Mononuclear cell (primary cell): ENCODE measurements around the gene FAM163A. TPM values are rescaled to one million over a fixed set of nuclear protein-coding genes. Genes with fewer than 3 reads are reported as not detected.
"Not testable (repeated sequence)": the region's sequence is repeated elsewhere in the genome, so short reads cannot be mapped to it uniquely, and the experiment has no call there.

ENCODE experiments used
- H3K27me3 ChIP-seq: 2 replicates; pipeline ENCODE4 v1.6.0; 2011; ENCODE audit warnings: low read length, control low read depth; ENCODE audit not compliant: insufficient read depth
- H3K4me1 ChIP-seq: 2 replicates; pipeline ENCODE4 v1.5.1; 2011; ENCODE audit warnings: mild to moderate bottlenecking, low read length, control low read depth; ENCODE audit not compliant: insufficient read depth
- H3K4me3 ChIP-seq: 2 replicates; pipeline ENCODE4 v1.5.1; 2011; ENCODE audit warnings: mild to moderate bottlenecking, low read length, moderate library complexity
- H3K9me3 ChIP-seq: 2 replicates; pipeline ENCODE4 v1.5.1; 2011; ENCODE audit warnings: low read depth, mild to moderate bottlenecking, control low read depth, low read length
- total RNA-seq: library from RNA; depleted of rRNA; stranded (reverse); fragments of >200 nt; gene quantifications from one replicate; pipeline ENCODE4 v1.2.3, GENCODE V29; 2012

Gene FAM163A
- 0.21 TPM for total RNA-seq

- H3K4me3 ChIP-seq, result no peak within 1 kb of the TSS
- no peaks in the 10 kb centered on the region for H3K9me3 ChIP-seq
- peaks cover 7% of the 10 kb centered on the region for H3K4me1 ChIP-seq
- H3K27me3 ChIP-seq, result peaks cover 75% of the 10 kb centered on the region
Measured at GRCh38 chr1:179742717-179743678, at the start of gene FAM163A. Gene FAM163A, plus strand, starts transcription at chr1:179743291. Its CDS starts 69,807 bp downstream, at chr1:179813098.

- H3K27me3 ChIP-seq, H3K4me1 ChIP-seq, H3K9me3 ChIP-seq, H3K4me3 ChIP-seq: not testable (repeated sequence)
Measured at GRCh38 chr1:179694530-179694929, 48.6 kb upstream of the FAM163A start.

GRCh38 chr1:179702946-179703539 is 40.0 kb upstream of the FAM163A start:
- Histone ChIP-seq H3K27me3 (no peaks in the 10 kb centered on the region), H3K4me1 (no peaks in the 10 kb centered on the region), H3K4me3 (no peak overlapping the region), H3K9me3 (no peaks in the 10 kb centered on the region)

GRCh38 chr1:179706339-179706941 is 36.7 kb upstream of the FAM163A start:
- Histone ChIP-seq H3K4me3 (no peak overlapping the region), H3K4me1 (no peaks in the 10 kb centered on the region), H3K9me3 (no peaks in the 10 kb centered on the region), H3K27me3 (no peaks in the 10 kb centered on the region)

- Histone ChIP-seq H3K27me3 (no peaks in the 10 kb centered on the region), H3K9me3 (no peaks in the 10 kb centered on the region), H3K4me1 (no peaks in the 10 kb centered on the region), H3K4me3 (no peak overlapping the region)
Measured at GRCh38 chr1:179707406-179707805, 35.7 kb upstream of the FAM163A start.

GRCh38 chr1:179708434-179709195 is 34.5 kb upstream of the FAM163A start:
- H3K27me3 ChIP-seq, result no peaks in the 10 kb centered on the region
- peaks cover 4% of the 10 kb centered on the region for H3K9me3 ChIP-seq
- no peaks in the 10 kb centered on the region for H3K4me1 ChIP-seq
- H3K4me3 ChIP-seq, result no peak overlapping the region

- Histone ChIP-seq H3K4me3 (no peak overlapping the region), H3K4me1 (no peaks in the 10 kb centered on the region), H3K27me3 (no peaks in the 10 kb centered on the region), H3K9me3 (peaks cover 14% of the 10 kb centered on the region)
Measured at GRCh38 chr1:179709841-179710329, 33.2 kb upstream of the FAM163A start.

GRCh38 chr1:179714159-179714558 is 28.9 kb upstream of the FAM163A start:
- Histone ChIP-seq H3K4me3 (no peak overlapping the region), H3K27me3 (no peaks in the 10 kb centered on the region), H3K4me1 (no peaks in the 10 kb centered on the region), H3K9me3 (peaks cover 43% of the 10 kb centered on the region)

GRCh38 chr1:179714623-179715022 is 28.5 kb upstream of the FAM163A start:
- Histone ChIP-seq H3K27me3 (no peaks in the 10 kb centered on the region), H3K4me3 (no peak overlapping the region), H3K9me3 (peaks cover 47% of the 10 kb centered on the region), H3K4me1 (no peaks in the 10 kb centered on the region)

- H3K4me1 ChIP-seq, result no peaks in the 10 kb centered on the region
- no peaks in the 10 kb centered on the region for H3K27me3 ChIP-seq
- no peak overlapping the region for H3K4me3 ChIP-seq
- H3K9me3 ChIP-seq, result peaks cover 53% of the 10 kb centered on the region
Measured at GRCh38 chr1:179719272-179719671, 23.8 kb upstream of the FAM163A start.

GRCh38 chr1:179728271-179728670 is 14.8 kb upstream of the FAM163A start:
- H3K4me1 ChIP-seq, result no peaks in the 10 kb centered on the region
- no peak overlapping the region for H3K4me3 ChIP-seq

GRCh38 chr1:179729881-179730280 is 13.2 kb upstream of the FAM163A start:
- Histone ChIP-seq H3K4me3 (no peak overlapping the region), H3K27me3 (peaks cover 12% of the 10 kb centered on the region), H3K9me3 (no peaks in the 10 kb centered on the region), H3K4me1 (no peaks in the 10 kb centered on the region)

More at GRCh38 chr1:179728271-179728670, 14.8 kb upstream of the FAM163A start:
- Histone ChIP-seq H3K9me3 (no peaks in the 10 kb centered on the region), H3K27me3 (peaks cover 12% of the 10 kb centered on the region)

- Histone ChIP-seq H3K9me3 (no peaks in the 10 kb centered on the region), H3K4me3 (no peak overlapping the region), H3K27me3 (peaks cover 12% of the 10 kb centered on the region), H3K4me1 (no peaks in the 10 kb centered on the region)
Measured at GRCh38 chr1:179731643-179732042, 11.4 kb upstream of the FAM163A start.

- no peak overlapping the region for H3K4me3 ChIP-seq
- H3K9me3 ChIP-seq, result no peaks in the 10 kb centered on the region
- H3K27me3 ChIP-seq, result peaks cover 74% of the 10 kb centered on the region
- H3K4me1 ChIP-seq, result peaks cover 7% of the 10 kb centered on the region
Measured at GRCh38 chr1:179742291-179742690, 800 bp upstream of the FAM163A start.
